Esophagus mucosa (tissue), 1 donor: ENCODE data around the gene DPYSL4. TPM values are rescaled to one million over a fixed set of nuclear protein-coding genes. Genes with fewer than 3 reads are reported as not detected.

ENCODE experiments used
- ATAC-seq: fragments of 200-7000 bp; cut with Tn5 transposase; one replicate; pipeline ENCODE4 v1.9.1; 2020
- total RNA-seq: library from RNA; stranded (reverse); gene quantifications from one replicate; pipeline ENCODE4 v1.2.4, GENCODE V29; 2023
- donor health status: DM: yes; HTN: yes; CAD: no.

The DPYSL4 gene
- total RNA-seq, 1 donor from 2014 or later = 1.6 TPM

GRCh38 chr10:132164761-132165278 lies 21.9 kb upstream of the DPYSL4 start:
- ATAC-seq = no peak

GRCh38 chr10:132165416-132165980 lies 21.2 kb upstream of the DPYSL4 start:
- peak; percentile 48 for ATAC-seq

- ATAC-seq = no peak
These were observed 20.4 kb upstream of the DPYSL4 start for GRCh38 chr10:132166216-132166950.

- no peak for ATAC-seq
These were observed 19.6 kb upstream of the DPYSL4 start for GRCh38 chr10:132167041-132167674.

- ATAC-seq = no peak
These were observed 18.8 kb upstream of the DPYSL4 start for GRCh38 chr10:132167976-132168375.

- ATAC-seq = no peak
These were observed 18.1 kb upstream of the DPYSL4 start for GRCh38 chr10:132168571-132169030.

GRCh38 chr10:132169031-132169765 lies 17.6 kb upstream of the DPYSL4 start:
- no peak for ATAC-seq

GRCh38 chr10:132169766-132170560 lies 16.8 kb upstream of the DPYSL4 start:
- ATAC-seq = no peak

- ATAC-seq = no peak
These were observed 16.0 kb upstream of the DPYSL4 start for GRCh38 chr10:132170561-132171361.

- no peak for ATAC-seq
These were observed 14.4 kb upstream of the DPYSL4 start for GRCh38 chr10:132172091-132173066.

GRCh38 chr10:132173185-132173584 lies 13.6 kb upstream of the DPYSL4 start:
- ATAC-seq = no peak

- ATAC-seq = no peak
These were observed 12.5 kb upstream of the DPYSL4 start for GRCh38 chr10:132174237-132174636.

GRCh38 chr10:132175408-132175807 lies 11.3 kb upstream of the DPYSL4 start:
- no peak for ATAC-seq

GRCh38 chr10:132175907-132176581 lies 10.7 kb upstream of the DPYSL4 start:
- no peak for ATAC-seq

- no peak for ATAC-seq
These were observed 9.9 kb upstream of the DPYSL4 start for GRCh38 chr10:132176623-132177500.

GRCh38 chr10:132178046-132178445 lies 8.7 kb upstream of the DPYSL4 start:
- no peak for ATAC-seq

GRCh38 chr10:132178672-132179545 lies 7.8 kb upstream of the DPYSL4 start:
- ATAC-seq = no peak
